ENCODE results near the gene SDK2.

Gene SDK2

GRCh38 chr17:73609060-73609459 lies 35.2 kb downstream of the SDK2 start:
- no peak for DNase-seq

- no peak for DNase-seq
Measured at GRCh38 chr17:73605444-73605843, 38.8 kb downstream of the SDK2 start.

GRCh38 chr17:73604476-73604875 lies 39.8 kb downstream of the SDK2 start:
- DNase-seq, result no peak

GRCh38 chr17:73603971-73604370 lies 40.3 kb downstream of the SDK2 start:
- DNase-seq, result no peak

GRCh38 chr17:73600103-73600871 lies 44.0 kb downstream of the SDK2 start:
- no peak for DNase-seq

- no peak for DNase-seq
Measured at GRCh38 chr17:73599599-73599998, 44.6 kb downstream of the SDK2 start.

- DNase-seq, result no peak
Measured at GRCh38 chr17:73598212-73598611, 46.0 kb downstream of the SDK2 start.

GRCh38 chr17:73595931-73596330 lies 48.3 kb downstream of the SDK2 start:
- no peak for DNase-seq

GRCh38 chr17:73595479-73595878 lies 48.8 kb downstream of the SDK2 start:
- DNase-seq, result no peak

- no peak for DNase-seq
Measured at GRCh38 chr17:73595068-73595467, 49.2 kb downstream of the SDK2 start.

GRCh38 chr17:73594598-73594997 lies 49.6 kb downstream of the SDK2 start:
- no peak for DNase-seq

- no peak for DNase-seq
Measured at GRCh38 chr17:73594025-73594424, 50.2 kb downstream of the SDK2 start.

GRCh38 chr17:73593249-73593965 lies 50.8 kb downstream of the SDK2 start:
- DNase-seq, result no peak

GRCh38 chr17:73592501-73592961 lies 51.7 kb downstream of the SDK2 start:
- DNase-seq, result no peak

- DNase-seq, result no peak
Measured at GRCh38 chr17:73592079-73592415, 52.2 kb downstream of the SDK2 start.

GRCh38 chr17:73591296-73592078 lies 52.8 kb downstream of the SDK2 start:
- peak; percentile 32 for DNase-seq

- DNase-seq, result no peak
Measured at GRCh38 chr17:73589363-73589980, 54.8 kb downstream of the SDK2 start.

GRCh38 chr17:73588891-73589290 lies 55.4 kb downstream of the SDK2 start:
- no peak for DNase-seq

- no peak for DNase-seq
Measured at GRCh38 chr17:73588301-73588846, 55.9 kb downstream of the SDK2 start.

- no peak for DNase-seq
Measured at GRCh38 chr17:73586921-73587602, 57.2 kb downstream of the SDK2 start.

- DNase-seq, result no peak
Measured at GRCh38 chr17:73586275-73586832, 57.9 kb downstream of the SDK2 start.

- DNase-seq, result no peak
Measured at GRCh38 chr17:73585583-73585982, 58.7 kb downstream of the SDK2 start.

Data from CD4-positive, alpha-beta T cell treated with Interleukin-4 for 4 hours (primary cell).